Hair follicular keratinocyte (primary cell): Measurements from ENCODE around the gene TNIP1. TPM values are rescaled to one million over a fixed set of nuclear protein-coding genes. Genes with fewer than 3 reads are reported as not detected.

Experiments used
- total RNA-seq: library from RNA; depleted of rRNA; stranded (reverse); fragments of >200 nt; gene quantifications from 2 replicates; pipeline ENCODE4 v1.2.3, GENCODE V29; 2015

The TNIP1 gene
- total RNA-seq, result 130 and 184 TPM in 2 replicates

DNA sequence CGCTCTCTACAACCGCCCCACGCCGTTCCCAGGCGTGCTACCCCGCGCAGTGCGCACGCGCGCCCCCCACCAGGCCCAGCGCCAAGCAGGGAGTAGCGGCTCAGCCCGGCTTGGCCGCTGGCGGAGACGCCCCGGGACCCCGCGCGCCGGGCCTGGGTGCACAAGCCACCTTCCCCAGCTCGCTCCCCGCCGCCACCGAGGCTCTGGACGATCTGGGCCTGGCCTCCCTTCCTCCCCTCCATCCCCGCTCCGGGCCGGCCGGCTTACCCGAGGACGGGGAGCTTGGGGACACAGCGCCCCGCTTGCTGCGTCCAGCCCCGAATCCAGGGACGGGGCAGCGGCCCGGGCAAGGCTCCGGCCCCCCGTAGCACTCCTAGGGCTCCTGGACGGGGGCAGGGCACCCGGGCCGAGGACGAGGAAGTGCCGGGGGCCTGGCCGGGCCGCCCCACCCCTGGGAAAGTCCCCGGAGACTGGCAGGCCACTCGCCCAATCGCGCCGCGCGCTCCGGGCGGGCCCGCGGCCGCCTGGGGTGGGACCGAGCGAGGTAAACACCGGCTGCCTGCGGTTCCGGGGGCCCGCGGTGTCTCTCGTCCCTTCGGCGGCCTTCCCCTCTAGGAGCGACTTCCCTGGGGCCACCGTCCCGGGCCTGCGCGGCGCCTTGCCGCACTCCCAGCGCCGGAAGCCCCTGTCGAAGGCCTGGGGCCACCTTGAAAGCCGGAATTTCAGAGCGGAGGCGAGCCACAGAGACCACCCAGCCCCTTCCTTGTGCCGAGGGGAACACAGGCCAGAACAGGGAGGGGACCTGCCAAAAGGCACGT is at the start of gene TNIP1:
Gene TNIP1, minus strand, starts transcription at position 422 of the 818 bp plus-strand sequence. CDS start 15,939 bp downstream, outside the sequence.

GRCh38 chr5:151020304-151021110 is 60.3 kb downstream of the TNIP1 start, which contains the start of gene GPX3:
Gene GPX3 (plus strand): TSS chr5:151020591. CDS start chr5:151020655, 64 bp downstream.

Other genes starting within 250 kb of the TNIP1 start
- gene IRGM, start 234.5 kb downstream of the TNIP1 start, total RNA-seq, result not detected in 2 replicates
- gene ZNF300, start 176.1 kb downstream of the TNIP1 start, total RNA-seq, result 5.3 and 6.0 TPM in 2 replicates
- 14.9 and 39.9 TPM in 2 replicates for gene GPX3, start 60.4 kb downstream of the TNIP1 start, total RNA-seq
- gene ANXA6, start 76.7 kb upstream of the TNIP1 start, total RNA-seq, result 51.4 and 78.3 TPM in 2 replicates
- gene CCDC69, start 143.1 kb upstream of the TNIP1 start, total RNA-seq, result 1.3 and 1.5 TPM in 2 replicates
- gene GM2A, start 172.2 kb upstream of the TNIP1 start, total RNA-seq, result 119 and 160 TPM in 2 replicates
- not detected in 2 replicates for gene SLC36A3, start 222.7 kb upstream of the TNIP1 start, total RNA-seq